ENCODE data around the gene MCM9. TPM values are rescaled to one million over a fixed set of nuclear protein-coding genes. Genes with fewer than 3 reads are reported as not detected.

The MCM9 gene
- total and polyA plus RNA-seq, 2 donors (not counting 1 experiment from before 2014, with no cell fraction given) = 1.2 to 9.6 TPM

- no peaks in the 10 kb centered on the region for H3K79me2 ChIP-seq (ENCODE audit: control insufficient read depth, insufficient read depth, low read length)
- H3K27me3 ChIP-seq (ENCODE audit: control insufficient read depth, insufficient read depth, low read length) = no peaks in the 10 kb centered on the region
- H3K9ac ChIP-seq (ENCODE audit: insufficient read depth, low read length) = no peak overlapping the region
- H3K27ac ChIP-seq (ENCODE audit: insufficient read depth, low read length) = no peak overlapping the region
- H2AFZ ChIP-seq (ENCODE audit: low read length) = no peak overlapping the region
- no peak for DNase-seq (ENCODE audit: low read depth in 2 of 2)
- no peaks in the 10 kb centered on the region for H3K36me3 ChIP-seq (ENCODE audit: control insufficient read depth, insufficient read depth, low read length)
- H3K9me3 ChIP-seq (ENCODE audit: control insufficient read depth, insufficient read depth, low read depth, low read length) = no peaks in the 10 kb centered on the region
- no peak for TF ChIP-seq EZH2 (IDR thresholded peaks at IDR 0.05; ENCODE audit: low read length, missing control alignments)
- TF ChIP-seq, protein P1, sequence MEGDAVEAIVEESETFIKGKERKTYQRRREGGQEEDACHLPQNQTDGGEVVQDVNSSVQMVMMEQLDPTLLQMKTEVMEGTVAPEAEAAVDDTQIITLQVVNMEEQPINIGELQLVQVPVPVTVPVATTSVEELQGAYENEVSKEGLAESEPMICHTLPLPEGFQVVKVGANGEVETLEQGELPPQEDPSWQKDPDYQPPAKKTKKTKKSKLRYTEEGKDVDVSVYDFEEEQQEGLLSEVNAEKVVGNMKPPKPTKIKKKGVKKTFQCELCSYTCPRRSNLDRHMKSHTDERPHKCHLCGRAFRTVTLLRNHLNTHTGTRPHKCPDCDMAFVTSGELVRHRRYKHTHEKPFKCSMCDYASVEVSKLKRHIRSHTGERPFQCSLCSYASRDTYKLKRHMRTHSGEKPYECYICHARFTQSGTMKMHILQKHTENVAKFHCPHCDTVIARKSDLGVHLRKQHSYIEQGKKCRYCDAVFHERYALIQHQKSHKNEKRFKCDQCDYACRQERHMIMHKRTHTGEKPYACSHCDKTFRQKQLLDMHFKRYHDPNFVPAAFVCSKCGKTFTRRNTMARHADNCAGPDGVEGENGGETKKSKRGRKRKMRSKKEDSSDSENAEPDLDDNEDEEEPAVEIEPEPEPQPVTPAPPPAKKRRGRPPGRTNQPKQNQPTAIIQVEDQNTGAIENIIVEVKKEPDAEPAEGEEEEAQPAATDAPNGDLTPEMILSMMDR (conservative IDR thresholded peaks at IDR 0.05 in 1 of 2, IDR thresholded peaks at IDR 0.05 in 1 of 2; ENCODE audit: low read depth in 1 of 2, low read length in 2 of 2) = no peak
- H3K4me2 ChIP-seq (ENCODE audit: extremely low read depth, insufficient read depth, low read length) = no peak overlapping the region
- no peak overlapping the region for H3K4me3 ChIP-seq (replicated peaks in 1 of 4; ENCODE audit: control extremely low read depth in 1 of 4, insufficient read depth in 1 of 4, low read depth in 3 of 4, low read length in 4 of 4)
- H4K20me1 ChIP-seq (ENCODE audit: control insufficient read depth, extremely low read depth, insufficient read depth, low read length) = no peaks in the 10 kb centered on the region
- H3K4me1 ChIP-seq (ENCODE audit: control insufficient read depth, extremely low read depth, insufficient read depth, low read length) = no peaks in the 10 kb centered on the region
Measured at GRCh38 chr6:118967239-118967638, 32.3 kb upstream of the MCM9 start.

DNA sequence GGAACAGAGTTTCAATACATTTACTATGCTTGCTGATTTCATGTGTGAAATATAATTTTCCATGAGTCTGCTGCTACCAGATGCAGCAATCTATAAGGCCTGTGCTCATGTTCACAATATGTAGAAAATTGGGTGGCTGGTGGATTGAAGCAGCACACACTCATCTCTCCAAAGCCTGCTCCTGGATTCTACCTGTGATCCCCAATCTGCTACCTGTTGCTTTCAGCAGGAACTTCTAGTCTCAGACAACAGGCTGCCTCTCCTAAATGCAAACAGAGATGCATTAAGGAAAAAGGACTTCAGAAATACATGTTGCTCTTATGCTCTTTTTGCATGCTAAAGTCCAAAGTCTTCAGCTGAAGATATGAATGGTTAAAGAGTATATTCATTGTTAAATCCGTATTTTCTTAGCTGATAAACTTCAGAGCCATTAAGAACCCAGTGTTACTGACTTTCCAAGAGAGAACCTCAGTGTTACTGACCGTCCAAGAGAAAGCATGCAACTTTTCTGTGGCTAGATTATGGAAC, 30.9 kb upstream of the MCM9 start:
- Histone ChIP-seq H3K4me2 (ENCODE audit: extremely low read depth, insufficient read depth, low read length) (no peak overlapping the region), H3K4me3 (replicated peaks in 1 of 4; ENCODE audit: control extremely low read depth in 1 of 4, insufficient read depth in 1 of 4, low read depth in 3 of 4, low read length in 4 of 4) (no peak overlapping the region), H3K9me3 (ENCODE audit: control insufficient read depth, insufficient read depth, low read depth, low read length) (no peaks in the 10 kb centered on the region), H3K9ac (ENCODE audit: insufficient read depth, low read length) (no peak overlapping the region), H3K4me1 (ENCODE audit: control insufficient read depth, extremely low read depth, insufficient read depth, low read length) (no peaks in the 10 kb centered on the region), H3K79me2 (ENCODE audit: control insufficient read depth, insufficient read depth, low read length) (no peaks in the 10 kb centered on the region), H3K27me3 (ENCODE audit: control insufficient read depth, insufficient read depth, low read length) (no peaks in the 10 kb centered on the region), H3K27ac (ENCODE audit: insufficient read depth, low read length) (no peak overlapping the region), H2AFZ (ENCODE audit: low read length) (no peak overlapping the region), H4K20me1 (ENCODE audit: control insufficient read depth, extremely low read depth, insufficient read depth, low read length) (no peaks in the 10 kb centered on the region), H3K36me3 (ENCODE audit: control insufficient read depth, insufficient read depth, low read length) (no peaks in the 10 kb centered on the region)
- TF ChIP-seq EZH2 (IDR thresholded peaks at IDR 0.05; ENCODE audit: low read length, missing control alignments) = no peak
- TF ChIP-seq, protein P1 (conservative IDR thresholded peaks at IDR 0.05 in 1 of 2, IDR thresholded peaks at IDR 0.05 in 1 of 2; ENCODE audit: low read depth in 1 of 2, low read length in 2 of 2) = no peak
- DNase-seq (ENCODE audit: low read depth in 2 of 2) = no peak

- Histone ChIP-seq H3K27me3 (ENCODE audit: control insufficient read depth, insufficient read depth, low read length) (no peaks in the 10 kb centered on the region), H3K36me3 (ENCODE audit: control insufficient read depth, insufficient read depth, low read length) (no peaks in the 10 kb centered on the region), H3K4me3 (replicated peaks in 1 of 4; ENCODE audit: control extremely low read depth in 1 of 4, insufficient read depth in 1 of 4, low read depth in 3 of 4, low read length in 4 of 4) (no peak overlapping the region), H3K4me2 (ENCODE audit: extremely low read depth, insufficient read depth, low read length) (no peak overlapping the region), H3K9ac (ENCODE audit: insufficient read depth, low read length) (no peak overlapping the region), H3K9me3 (ENCODE audit: control insufficient read depth, insufficient read depth, low read depth, low read length) (no peaks in the 10 kb centered on the region), H3K27ac (ENCODE audit: insufficient read depth, low read length) (no peak overlapping the region), H4K20me1 (ENCODE audit: control insufficient read depth, extremely low read depth, insufficient read depth, low read length) (no peaks in the 10 kb centered on the region), H2AFZ (ENCODE audit: low read length) (no peak overlapping the region), H3K79me2 (ENCODE audit: control insufficient read depth, insufficient read depth, low read length) (no peaks in the 10 kb centered on the region), H3K4me1 (ENCODE audit: control insufficient read depth, extremely low read depth, insufficient read depth, low read length) (no peaks in the 10 kb centered on the region)
- TF ChIP-seq EZH2 (IDR thresholded peaks at IDR 0.05; ENCODE audit: low read length, missing control alignments) = no peak
- TF ChIP-seq, protein P1 (conservative IDR thresholded peaks at IDR 0.05 in 1 of 2, IDR thresholded peaks at IDR 0.05 in 1 of 2; ENCODE audit: low read depth in 1 of 2, low read length in 2 of 2) = no peak
- DNase-seq (ENCODE audit: low read depth in 2 of 2) = no peak
Measured at GRCh38 chr6:118965371-118965770, 30.4 kb upstream of the MCM9 start.
